AG20443 (cell line): ENCODE measurements around the gene GNB1L.
"Not testable (repeated sequence)": the region's sequence is repeated elsewhere in the genome, so short reads cannot be mapped to it uniquely, and the experiment has no call there.

ENCODE experiments used
- DNase-seq: peaks from one replicate; pipeline ENCODE4 v3.0.0; 2012; ENCODE audit warnings: low spot score, mixed read lengths

GNB1L gene

GRCh38 chr22:19889951-19890350, 35.3 kb upstream of the GNB1L start:
- no peak for DNase-seq

- DNase-seq = no peak
Observed at GRCh38 chr22:19888131-19888746, 33.6 kb upstream of the GNB1L start.

- DNase-seq = no peak
Observed at GRCh38 chr22:19887256-19887985, 32.7 kb upstream of the GNB1L start.

GRCh38 chr22:19886605-19887255, 32.1 kb upstream of the GNB1L start:
- peak; percentile 77 for DNase-seq

- no peak for DNase-seq
Observed at GRCh38 chr22:19885841-19886592, 31.3 kb upstream of the GNB1L start.

GRCh38 chr22:19884954-19885751, 30.5 kb upstream of the GNB1L start:
- DNase-seq = no peak

GRCh38 chr22:19884161-19884953, 29.7 kb upstream of the GNB1L start:
- no peak for DNase-seq

- DNase-seq = not testable (repeated sequence)
Observed at GRCh38 chr22:19883446-19883845, 28.8 kb upstream of the GNB1L start.

GRCh38 chr22:19882446-19883381, 28.0 kb upstream of the GNB1L start:
- DNase-seq = no peak

GRCh38 chr22:19880786-19881569, 26.3 kb upstream of the GNB1L start:
- DNase-seq = peak; percentile 97

GRCh38 chr22:19879992-19880785, 25.5 kb upstream of the GNB1L start:
- no peak for DNase-seq

GRCh38 chr22:19879643-19879991, 24.9 kb upstream of the GNB1L start:
- DNase-seq = no peak

- no peak for DNase-seq
Observed at GRCh38 chr22:19879246-19879570, 24.5 kb upstream of the GNB1L start.

GRCh38 chr22:19878461-19879245, 24.0 kb upstream of the GNB1L start:
- DNase-seq = peak; percentile 43

GRCh38 chr22:19877626-19878339, 23.1 kb upstream of the GNB1L start:
- no peak for DNase-seq

- DNase-seq = no peak
Observed at GRCh38 chr22:19876941-19877625, 22.4 kb upstream of the GNB1L start.
